MM.1S (cell line): ENCODE measurements around the gene GTPBP3.

ENCODE experiments used
- DNase-seq: peaks from one replicate; pipeline ENCODE4 v3.0.0-alpha.2; 2015
- H2AFZ ChIP-seq: fragments of 300-600 bp; sonication (generic); 2 replicates; pipeline ENCODE4 v1.6.0; 2016; ENCODE audit warnings: antibody characterized with exemption, low read length
- H3F3A ChIP-seq: fragments of 300-600 bp; sonication (generic); 2 replicates; pipeline ENCODE4 v1.6.1; 2016; ENCODE audit warnings: mild to moderate bottlenecking, antibody characterized with exemption, low read length, moderate library complexity, mixed read lengths; ENCODE audit not compliant: insufficient read depth
- H3K27ac ChIP-seq: fragments of 300-600 bp; sonication (generic); 2 replicates; pipeline ENCODE4 v1.5.1; 2016; ENCODE audit warnings: mild to moderate bottlenecking, low read length
- H3K27me3 ChIP-seq: fragments of 300-600 bp; sonication (generic); replicated peaks from 2 replicates; pipeline ENCODE4 v1.6.0; 2016; ENCODE audit warnings: low read length; ENCODE audit not compliant: insufficient read depth
- H3K36me3 ChIP-seq: fragments of 300-600 bp; sonication (generic); replicated peaks from 2 replicates; pipeline ENCODE4 v1.6.1; 2016; ENCODE audit warnings: mild to moderate bottlenecking, low read length, mixed read lengths; ENCODE audit not compliant: insufficient read depth
- H3K4me1 ChIP-seq: fragments of 300-600 bp; sonication (generic); 2 replicates; pipeline ENCODE4 v1.6.1; 2016; ENCODE audit warnings: low read length, mixed read lengths
- H3K4me2 ChIP-seq: fragments of 300-600 bp; sonication (generic); 2 replicates; pipeline ENCODE4 v1.6.0; 2016; ENCODE audit warnings: low read depth, low read length
- H3K4me3 ChIP-seq: fragments of 300-600 bp; sonication (generic); 2 replicates; pipeline ENCODE4 v1.5.1; 2016; ENCODE audit warnings: low read length, mixed read lengths
- H3K79me2 ChIP-seq: fragments of 300-600 bp; sonication (generic); 2 replicates; pipeline ENCODE4 v1.6.1; 2016; ENCODE audit warnings: mixed run types, low read length, mixed read lengths
- H3K9ac ChIP-seq: fragments of 300-600 bp; sonication (generic); 2 replicates; pipeline ENCODE4 v1.6.1; 2016; ENCODE audit warnings: low read length, mixed read lengths
- H3K9me2 ChIP-seq: fragments of 300-600 bp; sonication (generic); replicated peaks from 2 replicates; pipeline ENCODE4 v1.6.1; 2016; ENCODE audit warnings: mild to moderate bottlenecking, low read length, mixed read lengths; ENCODE audit not compliant: insufficient read depth
- H3K9me3 ChIP-seq: fragments of 300-600 bp; sonication (generic); replicated peaks from 2 replicates; pipeline ENCODE4 v1.6.1; 2016; ENCODE audit warnings: mild to moderate bottlenecking, low read length, mixed read lengths; ENCODE audit not compliant: insufficient read depth
- H4K20me1 ChIP-seq: fragments of 300-600 bp; sonication (generic); 2 replicates; pipeline ENCODE4 v1.6.1; 2016; ENCODE audit warnings: mild to moderate bottlenecking, low read length, moderate library complexity, mixed read lengths; ENCODE audit not compliant: insufficient read depth
- EZH2 ChIP-seq: fragments of 300-600 bp; sonication (generic); optimal IDR thresholded peaks from 2 replicates; pipeline ENCODE3; 2017; ENCODE audit warnings: low read depth, mild to moderate bottlenecking, antibody characterized with exemption, low read length, mixed read lengths
- EZH2phosphoT487 ChIP-seq: fragments of 300-600 bp; sonication (generic); IDR thresholded peaks from 2 replicates; pipeline ENCODE4 v1.6.1; 2018; ENCODE audit warnings: antibody characterized with exemption, low read length
- TF ChIP-seq, protein P1 (sequence below): fragments of 300-600 bp; sonication (generic); IDR thresholded peaks from 2 replicates; pipeline ENCODE4 v1.5.1; 2016; ENCODE audit warnings: antibody characterized with exemption, low read length, mixed read lengths

The GTPBP3 gene

DNA sequence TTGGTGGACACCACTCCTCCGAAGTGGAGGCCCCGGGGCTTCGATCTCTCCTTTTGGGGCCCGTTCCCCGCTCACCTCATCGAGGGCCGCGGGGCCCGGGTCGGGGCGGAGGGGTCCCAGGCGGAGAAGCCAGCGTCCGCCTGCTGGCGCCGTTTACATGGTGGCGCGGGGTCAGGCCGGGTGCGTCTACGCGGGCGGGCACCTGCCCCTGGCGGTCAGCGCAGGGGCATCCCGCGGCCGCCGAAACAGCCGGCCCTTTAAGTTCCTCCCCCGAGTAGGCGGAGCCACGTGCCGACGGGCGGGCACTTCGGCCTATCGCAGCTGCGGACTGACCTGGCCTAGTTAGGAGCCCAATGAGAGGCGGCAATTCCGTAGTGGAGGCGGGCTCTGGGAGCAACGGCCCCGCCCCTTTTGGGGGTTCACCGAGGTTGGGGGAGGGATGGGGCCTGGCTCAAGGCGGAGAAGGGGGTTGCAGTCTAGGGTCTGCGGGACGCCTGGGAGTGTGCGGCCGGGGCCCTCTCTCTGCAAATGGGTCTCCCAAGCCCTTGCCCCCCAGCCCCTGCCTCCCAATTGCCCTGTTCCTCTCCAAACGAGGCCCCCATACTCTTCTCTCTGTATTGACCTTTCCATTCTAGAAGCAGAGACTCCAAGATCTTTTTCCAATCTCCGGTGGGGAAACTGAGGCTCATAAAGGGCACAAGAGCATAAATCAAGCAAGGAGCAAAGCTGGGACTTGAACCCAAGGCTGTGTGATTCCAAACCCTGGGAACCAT, 34.0 kb upstream of the GTPBP3 start, which contains the start of gene ABHD8:
ABHD8 (minus strand) TSS at position 259 of the 773 bp plus-strand sequence. CDS start 1,809 bp downstream, outside the sequence.
- Histone ChIP-seq H3K27ac (no peak within 1 kb of the TSS), H4K20me1 (no peaks in the 10 kb centered on the region), H2AFZ (peak within 1 kb of the TSS; percentile 87), H3K9ac (peak within 1 kb of the TSS; percentile 72; the same call in 1 of the 2 replicates), H3K79me2 (peaks cover 20% of the 10 kb centered on the region), H3K4me2 (peak within 1 kb of the TSS; percentile 89), H3F3A (peaks cover 24% of the 10 kb centered on the region), H3K4me3 (peak within 1 kb of the TSS; percentile 77), H3K4me1 (peaks cover 17% of the 10 kb centered on the region), H3K27me3 (no peaks in the 10 kb centered on the region), H3K9me2 (no peaks in the 10 kb centered on the region), H3K36me3 (no peaks in the 10 kb centered on the region), H3K9me3 (no peaks in the 10 kb centered on the region)
- DNase-seq: peak; percentile 96
- TF ChIP-seq EZH2: no peak
- TF ChIP-seq, protein P1, sequence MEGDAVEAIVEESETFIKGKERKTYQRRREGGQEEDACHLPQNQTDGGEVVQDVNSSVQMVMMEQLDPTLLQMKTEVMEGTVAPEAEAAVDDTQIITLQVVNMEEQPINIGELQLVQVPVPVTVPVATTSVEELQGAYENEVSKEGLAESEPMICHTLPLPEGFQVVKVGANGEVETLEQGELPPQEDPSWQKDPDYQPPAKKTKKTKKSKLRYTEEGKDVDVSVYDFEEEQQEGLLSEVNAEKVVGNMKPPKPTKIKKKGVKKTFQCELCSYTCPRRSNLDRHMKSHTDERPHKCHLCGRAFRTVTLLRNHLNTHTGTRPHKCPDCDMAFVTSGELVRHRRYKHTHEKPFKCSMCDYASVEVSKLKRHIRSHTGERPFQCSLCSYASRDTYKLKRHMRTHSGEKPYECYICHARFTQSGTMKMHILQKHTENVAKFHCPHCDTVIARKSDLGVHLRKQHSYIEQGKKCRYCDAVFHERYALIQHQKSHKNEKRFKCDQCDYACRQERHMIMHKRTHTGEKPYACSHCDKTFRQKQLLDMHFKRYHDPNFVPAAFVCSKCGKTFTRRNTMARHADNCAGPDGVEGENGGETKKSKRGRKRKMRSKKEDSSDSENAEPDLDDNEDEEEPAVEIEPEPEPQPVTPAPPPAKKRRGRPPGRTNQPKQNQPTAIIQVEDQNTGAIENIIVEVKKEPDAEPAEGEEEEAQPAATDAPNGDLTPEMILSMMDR: peak; percentile 50

DNA sequence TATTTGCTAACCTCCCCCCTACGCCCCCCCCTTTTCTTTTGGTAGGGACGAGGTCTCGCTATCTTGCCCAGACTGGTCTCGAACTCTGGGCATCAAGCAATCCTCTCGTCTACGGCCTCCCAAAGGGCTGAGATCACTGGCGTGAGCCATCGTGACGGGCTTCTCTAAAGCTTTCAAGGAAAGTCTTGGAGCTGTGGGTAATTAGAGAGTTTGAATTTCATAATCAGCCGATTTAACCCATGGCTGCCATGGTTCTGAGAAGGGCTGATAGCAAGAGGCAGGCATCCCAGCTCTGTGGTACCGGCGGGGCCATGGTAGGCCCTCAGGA, 33.4 kb upstream of the GTPBP3 start:
- peak overlapping the region; percentile 87 for H2AFZ ChIP-seq
- DNase-seq: no peak
- H4K20me1 ChIP-seq: no peaks in the 10 kb centered on the region
- no peak overlapping the region for H3K9ac ChIP-seq
- peaks cover 17% of the 10 kb centered on the region for H3K4me1 ChIP-seq
- H3K27me3 ChIP-seq: no peaks in the 10 kb centered on the region
- no peak for TF ChIP-seq EZH2
- TF ChIP-seq, protein P1: no peak
- TF ChIP-seq EZH2phosphoT487: no peak
- no peak overlapping the region for H3K4me3 ChIP-seq
- no peaks in the 10 kb centered on the region for H3K9me3 ChIP-seq
- H3K9me2 ChIP-seq: no peaks in the 10 kb centered on the region
- H3K4me2 ChIP-seq: peak overlapping the region; percentile 89
- H3K27ac ChIP-seq: no peak overlapping the region
- no peaks in the 10 kb centered on the region for H3K36me3 ChIP-seq
- H3K79me2 ChIP-seq: peaks cover 20% of the 10 kb centered on the region
- H3F3A ChIP-seq: peaks cover 24% of the 10 kb centered on the region

DNA sequence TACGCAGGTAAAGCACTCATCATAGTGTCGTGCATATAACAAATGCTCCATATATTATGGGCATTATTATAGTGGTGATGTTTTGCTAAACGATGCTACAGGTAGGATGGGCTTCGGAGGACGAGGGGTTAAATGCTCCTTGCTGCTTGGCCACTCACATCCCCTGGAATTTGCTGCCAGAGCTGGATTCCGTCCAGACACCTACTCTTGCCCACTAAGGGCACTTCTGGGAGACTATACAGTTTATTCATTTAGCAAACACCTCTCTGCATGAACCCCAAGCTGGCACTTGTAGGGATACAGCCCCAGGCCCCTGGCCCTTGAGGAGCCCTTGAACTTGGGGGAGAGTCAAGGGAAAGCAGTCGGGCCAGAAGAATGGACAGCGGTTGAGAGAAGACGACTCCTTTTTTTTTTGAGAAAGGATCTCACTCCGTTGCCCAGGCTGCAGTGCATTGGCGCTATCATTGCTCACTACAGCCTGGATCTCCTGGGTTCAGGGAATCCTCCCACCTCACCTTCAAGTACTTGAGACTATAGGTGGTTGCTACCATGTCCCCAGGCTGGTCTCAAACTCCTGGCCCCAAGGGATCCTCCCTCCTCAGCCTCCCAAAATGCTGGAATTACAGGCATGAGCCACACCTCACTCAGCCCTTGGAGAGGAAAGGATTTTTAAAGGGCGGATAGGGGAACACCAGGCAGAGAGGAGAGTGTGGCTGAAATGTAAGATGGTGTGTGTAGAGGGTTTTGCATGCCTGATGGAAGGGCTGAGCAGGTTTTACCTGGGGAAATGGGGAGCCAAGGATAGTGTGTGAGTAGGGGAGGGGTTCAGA, 32.8 kb upstream of the GTPBP3 start:
- peak overlapping the region; percentile 47; the same call in 1 of the 2 replicates for H3K27ac ChIP-seq
- peak overlapping the region; percentile 19; the same call in 1 of the 2 replicates for H2AFZ ChIP-seq
- H3K4me2 ChIP-seq: peak overlapping the region; percentile 46
- H3K4me3 ChIP-seq: 0 out of 2 replicates have a peak overlapping the region, but pooled peaks have one; percentile 5
- H3K79me2 ChIP-seq: peaks cover 22% of the 10 kb centered on the region
- peaks cover 24% of the 10 kb centered on the region for H3F3A ChIP-seq
- H3K9me2 ChIP-seq: no peaks in the 10 kb centered on the region
- no peak for DNase-seq
- peaks cover 17% of the 10 kb centered on the region for H3K4me1 ChIP-seq
- no peak for TF ChIP-seq EZH2phosphoT487
- no peak for TF ChIP-seq EZH2
- TF ChIP-seq, protein P1: no peak
- H3K9ac ChIP-seq: peak overlapping the region; percentile 21; the same call in 1 of the 2 replicates
- H3K36me3 ChIP-seq: no peaks in the 10 kb centered on the region
- no peaks in the 10 kb centered on the region for H3K27me3 ChIP-seq
- no peaks in the 10 kb centered on the region for H4K20me1 ChIP-seq
- no peaks in the 10 kb centered on the region for H3K9me3 ChIP-seq
